CD4-positive, alpha-beta memory T cell (primary cell): Measurements from ENCODE around the gene ACAD8. TPM values are rescaled to one million over a fixed set of nuclear protein-coding genes. Genes with fewer than 3 reads are reported as not detected.
"Not testable (repeated sequence)": the region's sequence is repeated elsewhere in the genome, so short reads cannot be mapped to it uniquely, and the experiment has no call there.

Experiments used
- CTCF ChIA-PET: fragments of 350-600 bp; sonication (Branson Sonifier 250); formaldehyde crosslinking; loops from one replicate; lab custom pipeline; 2021; ENCODE audit warnings: inconsistent platforms; ENCODE audit not compliant: partially characterized antibody; lab: Charles Lee
- POLR2A ChIA-PET: fragments of 350-600 bp; sonication (Branson Sonifier 250); formaldehyde crosslinking; loops from one replicate; lab custom pipeline; 2021; ENCODE audit not compliant: partially characterized antibody; lab: Charles Lee
- DNase-seq, 5 donors: peaks; one replicate each; pipeline versions ENCODE4 v3.0.0 to v3.0.0-alpha.2; 2020 to 2022; ENCODE audit warnings: mixed read lengths in 1 of 5
- H3K27ac ChIP-seq: one replicate; pipeline ENCODE4 v1.7.0; 2013; ENCODE audit warnings: low read depth, low read length
- H3K27me3 ChIP-seq: 2 replicates; pipeline ENCODE4 v1.7.0; 2013; ENCODE audit warnings: mild to moderate bottlenecking, low read length, moderate library complexity; ENCODE audit not compliant: insufficient read depth
- H3K36me3 ChIP-seq: 2 replicates; pipeline ENCODE4 v1.7.0; 2013; ENCODE audit warnings: mild to moderate bottlenecking, low read length, moderate library complexity; ENCODE audit not compliant: insufficient read depth
- H3K4me1 ChIP-seq: 2 replicates; pipeline ENCODE4 v1.7.0; 2013; ENCODE audit warnings: mild to moderate bottlenecking, low read length, moderate library complexity; ENCODE audit not compliant: insufficient read depth
- H3K4me3 ChIP-seq, 2 donors: one replicate each; pipeline ENCODE4 v1.7.0; 2013; ENCODE audit warnings: low read length in 2 of 2, mild to moderate bottlenecking in 1 of 2
- H3K9me3 ChIP-seq, 2 donors: one replicate each; pipeline ENCODE4 v1.7.0; 2013; ENCODE audit warnings: low read length in 2 of 2, control low read depth in 1 of 2; ENCODE audit not compliant: control insufficient read depth in 1 of 2
- H3K27ac Mint-ChIP-seq, 7 donors: one replicate each; pipeline ENCODE4 v1.8.0; 2020 to 2021; ENCODE audit warnings: mixed read lengths in 7 of 7, mild to moderate bottlenecking in 6 of 7, inconsistent platforms in 3 of 7, moderate library complexity in 3 of 7
- H3K27me3 Mint-ChIP-seq, 2 donors: one replicate each; pipeline ENCODE4 v1.8.0; 2020 to 2021; ENCODE audit warnings: mixed read lengths in 2 of 2
- H3K36me3 Mint-ChIP-seq, 2 donors: one replicate each; pipeline ENCODE4 v1.8.0; 2020 to 2021; ENCODE audit warnings: mixed read lengths in 2 of 2, inconsistent platforms in 1 of 2, mild to moderate bottlenecking in 1 of 2
- H3K4me1 Mint-ChIP-seq, 4 donors: one replicate each; pipeline ENCODE4 v1.8.0; 2020 to 2021; ENCODE audit warnings: mixed read lengths in 4 of 4, mild to moderate bottlenecking in 1 of 4
- H3K4me3 Mint-ChIP-seq, 8 donors: one replicate each; pipeline ENCODE4 v1.8.0; 2020 to 2021; ENCODE audit warnings: mixed read lengths in 8 of 8, mild to moderate bottlenecking in 7 of 8, moderate library complexity in 6 of 8, inconsistent platforms in 3 of 8
- H3K9me3 Mint-ChIP-seq, 8 donors: one replicate each; pipeline ENCODE4 v1.8.0; 2020 to 2021; ENCODE audit warnings: mixed read lengths in 8 of 8, mild to moderate bottlenecking in 5 of 8, inconsistent platforms in 3 of 8, moderate library complexity in 1 of 8
- intact Hi-C: fragments of 100-400 bp; cut with micrococcal nuclease; formaldehyde crosslinking; loops from one replicate; pipeline ENCODE4 v1.15.1; 2023
- polyA plus RNA-seq, 2 donors: library from polyadenylated mRNA; unstranded; fragments of 300-500 nt; fragmentation: Illumina TruSeq; gene quantifications; one replicate each; pipeline ENCODE4 v1.2.3, GENCODE V29; 2021
- total RNA-seq, 2 experiments: library from RNA; stranded (reverse); gene quantifications; one replicate each; pipeline ENCODE4 v1.2.3, GENCODE V29; 2021

Gene ACAD8
- total and polyA plus RNA-seq, 4 experiments from 2014 or later: 17.8 to 38.6 (median 29.6) TPM

DNA sequence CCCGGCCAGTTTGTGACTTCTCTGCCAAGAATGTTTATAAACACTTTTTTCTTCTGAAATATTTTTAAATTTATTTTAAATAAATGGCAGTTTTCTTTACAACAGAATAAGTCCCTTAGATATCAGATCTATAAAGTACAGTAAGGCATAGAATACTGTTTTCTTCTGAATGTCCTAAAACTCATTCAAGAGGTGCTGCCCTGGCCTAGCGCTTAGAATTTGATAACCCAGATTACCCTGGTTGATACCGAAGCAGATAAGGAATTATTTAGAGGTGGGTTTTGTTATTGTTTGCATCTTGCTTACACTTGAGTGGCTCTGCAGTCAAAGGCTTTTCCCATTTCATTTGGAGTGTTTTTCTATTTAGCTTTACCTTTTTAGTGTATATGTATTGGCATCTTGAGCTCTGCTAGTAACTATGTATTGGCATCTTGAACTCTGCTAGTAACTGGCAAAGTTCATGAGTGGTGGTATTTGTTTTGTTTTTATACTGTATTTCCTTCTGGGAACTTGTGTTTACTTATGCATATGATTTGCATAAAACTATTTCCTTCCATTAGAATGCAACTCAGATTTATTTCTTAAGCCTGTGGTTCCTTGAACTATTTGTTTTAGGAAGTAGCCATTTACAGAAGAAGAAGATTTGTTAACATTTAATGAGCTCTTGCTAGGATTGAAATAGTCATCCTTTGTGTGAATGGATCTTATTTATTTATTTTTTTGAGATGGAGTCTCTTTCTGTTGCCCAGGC is 1.2 kb downstream of the ACAD8 start:
- Mint-ChIP-seq H3K27me3 (no peaks in the 10 kb centered on the region), H3K4me3 (peak overlapping the region; percentile 82 to 95 (median 93)), H3K27ac (peak overlapping the region in 6 of 7 donors; percentile 15 to 90 (median 54)), H3K9me3 (no peaks in the 10 kb centered on the region), H3K4me1 (peaks cover 21 to 44% (median 35%) of the 10 kb centered on the region in 4 donors), H3K36me3 (peaks cover 11 to 41% of the 10 kb centered on the region in 2 donors)
- H3K27ac ChIP-seq: no peak overlapping the region
- peaks cover 29% of the 10 kb centered on the region for H3K36me3 ChIP-seq
- no peaks in the 10 kb centered on the region for H3K9me3 ChIP-seq
- peaks cover 30% of the 10 kb centered on the region for H3K4me1 ChIP-seq
- ChIA-PET CTCF (interaction anchor here (0.7 to 2.7 kb wide), 8 partner anchors 14 to 204 kb away, joined by 3 to 15 read pairs (median 4); partner anchors contain the start of genes GLB1L3, NCAPD3 and VPS26B), POLR2A (interaction anchor here (0.7 to 8.2 kb wide), 5 partner anchors 8 to 30 kb away, joined by 3 to 92 read pairs (median 9); partner anchors contain the start of genes GLB1L3, NCAPD3 and VPS26B)
- DNase-seq: no peak
- H3K4me3 ChIP-seq: no peak overlapping the region
- intact Hi-C loops: no loop called here
- no peaks in the 10 kb centered on the region for H3K27me3 ChIP-seq

DNA sequence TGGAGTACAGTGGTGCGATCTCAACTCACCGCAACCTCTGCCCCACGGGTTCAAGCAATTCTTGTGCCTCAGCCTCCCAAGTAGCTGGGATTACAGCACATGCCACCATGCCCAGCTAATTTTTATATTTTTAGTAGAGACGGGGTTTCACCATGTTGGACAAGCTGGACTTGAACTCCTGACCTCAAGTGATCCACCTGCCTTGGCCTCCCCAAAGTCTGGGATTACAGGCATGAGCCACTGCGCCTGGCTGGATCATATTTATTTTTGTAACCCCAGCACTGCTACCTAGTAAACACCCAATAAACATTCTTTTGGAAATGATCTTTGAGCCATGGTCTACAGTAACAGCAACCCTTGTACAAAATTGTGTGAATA is 1.8 kb downstream of the ACAD8 start:
- H3K36me3 ChIP-seq: peaks cover 29% of the 10 kb centered on the region
- H3K4me3 ChIP-seq, H3K9me3 Mint-ChIP-seq, H3K9me3 ChIP-seq, H3K27ac ChIP-seq, H3K27me3 Mint-ChIP-seq, intact Hi-C loops, DNase-seq, H3K27me3 ChIP-seq: not testable (repeated sequence)
- Mint-ChIP-seq H3K4me1 (peaks cover 21 to 44% (median 36%) of the 10 kb centered on the region in 4 donors), H3K27ac (peak overlapping the region in 1 of 7 donors; percentile 22), H3K36me3 (peaks cover 16 to 40% of the 10 kb centered on the region in 2 donors), H3K4me3 (peak overlapping the region in 4 of 8 donors; percentile 41 to 82 (median 76))
- CTCF ChIA-PET: interaction anchor here (0.7 to 2.7 kb wide), 5 partner anchors 15 to 47 kb away, joined by 3 to 15 read pairs (median 4); partner anchors contain the start of genes GLB1L3, NCAPD3 and VPS26B
- peaks cover 30% of the 10 kb centered on the region for H3K4me1 ChIP-seq
- POLR2A ChIA-PET: interaction anchor here (0.7 to 8.2 kb wide), 3 partner anchors 16 to 30 kb away, joined by 3 to 92 read pairs (median 17); partner anchors contain the start of genes GLB1L3, NCAPD3 and VPS26B

DNA sequence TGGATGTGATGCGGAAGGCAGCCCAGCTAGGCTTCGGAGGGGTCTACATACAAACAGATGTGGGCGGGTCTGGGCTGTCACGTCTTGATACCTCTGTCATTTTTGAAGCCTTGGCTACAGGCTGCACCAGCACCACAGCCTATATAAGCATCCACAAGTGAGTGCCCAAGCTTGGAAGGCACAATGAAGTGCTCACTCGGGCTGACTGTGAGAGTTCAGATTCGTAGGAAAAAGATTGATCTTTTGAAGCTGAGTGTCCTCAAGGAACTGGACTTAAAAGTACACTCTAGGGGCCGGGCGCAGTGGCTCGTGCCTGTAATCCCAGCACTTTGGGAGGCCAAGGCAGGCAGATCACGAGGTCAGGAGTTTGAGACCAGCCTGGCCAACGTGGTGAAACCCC is 3.7 kb downstream of the ACAD8 start:
- H3K9me3 Mint-ChIP-seq: peaks cover 0 to 2% (median 0%) of the 10 kb centered on the region in 8 donors
- ChIA-PET POLR2A (no interaction called here), CTCF (no interaction called here)
- no peaks in the 10 kb centered on the region for H3K9me3 ChIP-seq
- DNase-seq: no peak
- H3K4me1 Mint-ChIP-seq: peaks cover 17 to 40% (median 30%) of the 10 kb centered on the region in 4 donors
- H3K4me1 ChIP-seq: peaks cover 18% of the 10 kb centered on the region
- no peaks in the 10 kb centered on the region for H3K27me3 ChIP-seq
- no peak overlapping the region for H3K27ac ChIP-seq
- H3K27me3 Mint-ChIP-seq: no peaks in the 10 kb centered on the region
- no peak overlapping the region for H3K4me3 ChIP-seq
- peak overlapping the region in 1 of 7 donors; percentile 17 for H3K27ac Mint-ChIP-seq
- intact Hi-C loops: no loop called here
- H3K36me3 ChIP-seq: peaks cover 30% of the 10 kb centered on the region
- H3K4me3 Mint-ChIP-seq: no peak overlapping the region
- peaks cover 24 to 49% of the 10 kb centered on the region in 2 donors for H3K36me3 Mint-ChIP-seq

- Histone ChIP-seq H3K4me1 (peaks cover 12% of the 10 kb centered on the region), H3K36me3 (peaks cover 30% of the 10 kb centered on the region), H3K27me3 (no peaks in the 10 kb centered on the region), H3K9me3 (no peaks in the 10 kb centered on the region), H3K4me3 (no peak overlapping the region), H3K27ac (no peak overlapping the region)
- intact Hi-C loops: no loop called here
- Mint-ChIP-seq H3K4me3 (no peak overlapping the region), H3K36me3 (peaks cover 29 to 48% of the 10 kb centered on the region in 2 donors), H3K27ac (peak overlapping the region in 1 of 7 donors; percentile 49), H3K27me3 (no peaks in the 10 kb centered on the region), H3K9me3 (peaks cover 0 to 2% (median 0%) of the 10 kb centered on the region in 8 donors), H3K4me1 (peaks cover 12 to 25% (median 21%) of the 10 kb centered on the region in 4 donors)
- ChIA-PET POLR2A (no interaction called here), CTCF (interaction anchor here (9.3 kb wide), 1 partner anchor 16 kb away, joined by 119 read pairs; the partner anchor contains the start of gene GLB1L3)
- no peak for DNase-seq
These were observed 5.2 kb downstream of the ACAD8 start for GRCh38 chr11:134258577-134258976.

- H3K36me3 Mint-ChIP-seq: peaks cover 36 to 49% of the 10 kb centered on the region in 2 donors
- H3K9me3 ChIP-seq: no peaks in the 10 kb centered on the region
- POLR2A ChIA-PET: interaction anchor here (3.4 kb wide), 1 partner anchor 14 kb away, joined by 28 read pairs; the partner anchor contains the start of gene GLB1L3
- peaks cover 30% of the 10 kb centered on the region for H3K36me3 ChIP-seq
- H3K27me3 Mint-ChIP-seq: no peaks in the 10 kb centered on the region
- intact Hi-C loops: no loop called here
- CTCF ChIA-PET: interaction anchor here (1.3 to 9.3 kb wide), 3 partner anchors 14 to 53 kb away, joined by 3 to 119 read pairs (median 6); partner anchors contain the start of gene GLB1L3
- no peak overlapping the region for H3K27ac ChIP-seq
- no peaks in the 10 kb centered on the region for H3K27me3 ChIP-seq
- DNase-seq: no peak
- H3K9me3 Mint-ChIP-seq: peaks cover 0 to 2% (median 0%) of the 10 kb centered on the region in 8 donors
- peak overlapping the region in 2 of 7 donors; percentile 30 to 76 for H3K27ac Mint-ChIP-seq
- no peaks in the 10 kb centered on the region for H3K4me1 ChIP-seq
- peaks cover 4 to 11% (median 8%) of the 10 kb centered on the region in 4 donors for H3K4me1 Mint-ChIP-seq
- no peak overlapping the region for H3K4me3 ChIP-seq
- H3K4me3 Mint-ChIP-seq: no peak overlapping the region
These were observed 7.1 kb downstream of the ACAD8 start for GRCh38 chr11:134260503-134260902.

DNA sequence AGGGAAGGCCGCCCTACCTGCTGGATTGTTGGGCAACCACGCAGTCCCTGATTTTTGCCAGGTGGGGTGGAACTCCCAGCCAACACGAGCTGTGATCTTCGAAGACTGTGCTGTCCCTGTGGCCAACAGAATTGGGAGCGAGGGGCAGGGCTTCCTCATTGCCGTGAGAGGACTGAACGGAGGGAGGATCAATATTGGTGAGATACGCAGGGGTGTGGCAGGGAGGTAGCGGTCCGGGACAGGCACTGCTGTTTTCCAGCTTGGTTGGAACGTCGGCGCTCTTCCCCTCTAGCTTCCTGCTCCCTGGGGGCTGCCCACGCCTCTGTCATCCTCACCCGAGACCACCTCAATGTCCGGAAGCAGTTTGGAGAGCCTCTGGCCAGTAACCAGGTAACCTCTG is 7.6 kb downstream of the ACAD8 start:
- H3K4me1 ChIP-seq: no peaks in the 10 kb centered on the region
- no peak for DNase-seq
- H3K27me3 Mint-ChIP-seq: no peaks in the 10 kb centered on the region
- no peaks in the 10 kb centered on the region for H3K9me3 ChIP-seq
- H3K4me3 Mint-ChIP-seq: no peak overlapping the region
- no peak overlapping the region for H3K27ac Mint-ChIP-seq
- H3K4me3 ChIP-seq: no peak overlapping the region
- no peaks in the 10 kb centered on the region for H3K27me3 ChIP-seq
- peaks cover 36 to 49% of the 10 kb centered on the region in 2 donors for H3K36me3 Mint-ChIP-seq
- peaks cover 0 to 2% (median 0%) of the 10 kb centered on the region in 8 donors for H3K9me3 Mint-ChIP-seq
- intact Hi-C loops: no loop called here
- ChIA-PET POLR2A (interaction anchor here (1.0 to 3.4 kb wide), 4 partner anchors 8 to 37 kb away, joined by 3 to 28 read pairs (median 9); partner anchors contain the start of genes ACAD8, GLB1L3, NCAPD3 and THYN1), CTCF (interaction anchor here (0.9 to 9.3 kb wide), 8 partner anchors 7 to 97 kb away, joined by 3 to 119 read pairs (median 4); partner anchors contain the start of genes ACAD8, GLB1L3, NCAPD3 and THYN1)
- peaks cover 30% of the 10 kb centered on the region for H3K36me3 ChIP-seq
- no peak overlapping the region for H3K27ac ChIP-seq
- H3K4me1 Mint-ChIP-seq: peaks cover 3 to 9% (median 6%) of the 10 kb centered on the region in 4 donors
